AG08395 (cell line): ENCODE measurements around the gene HS6ST2.
"Not testable (repeated sequence)": the region's sequence is repeated elsewhere in the genome, so short reads cannot be mapped to it uniquely, and the experiment has no call there.

Source experiments
- DNase-seq: peaks from one replicate; pipeline ENCODE4 v3.0.0; 2012; ENCODE audit warnings: mixed read lengths, low spot score

HS6ST2 gene

GRCh38 chrX:132940727-132941327 is 17.6 kb downstream of the HS6ST2 start:
- no peak for DNase-seq

- no peak for DNase-seq
Observed at GRCh38 chrX:132933170-132933569, 25.3 kb downstream of the HS6ST2 start.

GRCh38 chrX:132924426-132924825 is 34.0 kb downstream of the HS6ST2 start:
- no peak for DNase-seq

GRCh38 chrX:132918523-132918922 is 39.9 kb downstream of the HS6ST2 start:
- DNase-seq, result no peak

- no peak for DNase-seq
Observed at GRCh38 chrX:132916349-132916748, 42.1 kb downstream of the HS6ST2 start.

- DNase-seq, result no peak
Observed at GRCh38 chrX:132909643-132910042, 48.8 kb downstream of the HS6ST2 start.

- no peak for DNase-seq
Observed at GRCh38 chrX:132908891-132909290, 49.5 kb downstream of the HS6ST2 start.

GRCh38 chrX:132900633-132901293 is 57.7 kb downstream of the HS6ST2 start:
- no peak for DNase-seq

GRCh38 chrX:132887569-132887968 is 70.9 kb downstream of the HS6ST2 start:
- DNase-seq, result no peak

- DNase-seq, result no peak
Observed at GRCh38 chrX:132883358-132883915, 75.0 kb downstream of the HS6ST2 start.

- DNase-seq, result not testable (repeated sequence)
Observed at GRCh38 chrX:132880753-132881152, 77.7 kb downstream of the HS6ST2 start.

- no peak for DNase-seq
Observed at GRCh38 chrX:132877954-132878536, 80.4 kb downstream of the HS6ST2 start.

GRCh38 chrX:132876523-132877338 is 81.7 kb downstream of the HS6ST2 start:
- DNase-seq, result no peak

GRCh38 chrX:132875650-132876522 is 82.5 kb downstream of the HS6ST2 start:
- no peak for DNase-seq

- no peak for DNase-seq
Observed at GRCh38 chrX:132862562-132862961, 95.9 kb downstream of the HS6ST2 start.

- DNase-seq, result no peak
Observed at GRCh38 chrX:132861076-132861475, 97.4 kb downstream of the HS6ST2 start.

GRCh38 chrX:132860200-132860599 is 98.2 kb downstream of the HS6ST2 start:
- DNase-seq, result no peak

GRCh38 chrX:132858018-132858417 is 100.4 kb downstream of the HS6ST2 start:
- DNase-seq, result no peak

GRCh38 chrX:132855780-132856341 is 102.6 kb downstream of the HS6ST2 start:
- no peak for DNase-seq

- no peak for DNase-seq
Observed at GRCh38 chrX:132853040-132853439, 105.4 kb downstream of the HS6ST2 start.
